Smooth muscle cell (in vitro differentiated cells): ENCODE results near the gene TMC7. TPM values are rescaled to one million over a fixed set of nuclear protein-coding genes. Genes with fewer than 3 reads are reported as not detected.

Experiments
- DNase-seq: peaks from one replicate; lab custom pipeline; 2025; ENCODE audit not compliant: unreplicated experiment; lab: John Stamatoyannopoulos, UW
- H2AFZ ChIP-seq: fragments of 200-600 bp; sonication (generic); 2 replicates; pipeline ENCODE4 v1.6.0; 2016; ENCODE audit warnings: antibody characterized with exemption, low read depth, mild to moderate bottlenecking
- H3F3A ChIP-seq: fragments of 200-600 bp; sonication (generic); 2 replicates; pipeline ENCODE4 v1.6.0; 2017; ENCODE audit warnings: antibody characterized with exemption, low read depth
- H3K27ac ChIP-seq: fragments of 200-600 bp; sonication (generic); 2 replicates; pipeline ENCODE4 v1.5.1; 2016; ENCODE audit warnings: low read depth, mild to moderate bottlenecking
- H3K27me3 ChIP-seq: fragments of 200-600 bp; sonication (generic); 2 replicates; pipeline ENCODE4 v1.6.1; 2016; ENCODE audit warnings: low read depth, mild to moderate bottlenecking
- H3K36me3 ChIP-seq: fragments of 200-600 bp; sonication (generic); 2 replicates; pipeline ENCODE4 v1.5.1; 2016; ENCODE audit warnings: low read depth
- H3K4me1 ChIP-seq: fragments of 200-600 bp; sonication (generic); 2 replicates; pipeline ENCODE4 v1.5.1; 2016; ENCODE audit warnings: low read depth
- H3K4me2 ChIP-seq: fragments of 200-600 bp; sonication (generic); 2 replicates; pipeline ENCODE4 v1.6.0; 2016; ENCODE audit warnings: mild to moderate bottlenecking
- H3K4me3 ChIP-seq: fragments of 200-600 bp; sonication (generic); 2 replicates; pipeline ENCODE4 v1.5.1; 2016; ENCODE audit warnings: mild to moderate bottlenecking
- H3K79me2 ChIP-seq: fragments of 200-600 bp; sonication (generic); 2 replicates; pipeline ENCODE4 v1.6.0; 2016; ENCODE audit warnings: low read depth, mild to moderate bottlenecking
- H3K9ac ChIP-seq: fragments of 200-600 bp; sonication (generic); 2 replicates; pipeline ENCODE4 v1.6.0; 2016; ENCODE audit warnings: low read depth
- H3K9me3 ChIP-seq: fragments of 200-600 bp; sonication (generic); replicated peaks from 2 replicates; pipeline ENCODE4 v1.5.1; 2016; ENCODE audit warnings: low read depth
- H4K20me1 ChIP-seq: fragments of 200-600 bp; sonication (generic); 2 replicates; pipeline ENCODE4 v1.6.0; 2016; ENCODE audit warnings: low read depth
- CTCF ChIP-seq: fragments of 200-600 bp; sonication (generic); IDR thresholded peaks from 2 replicates; pipeline ENCODE4 v1.5.1; 2017; ENCODE audit warnings: borderline replicate concordance, mild to moderate bottlenecking, antibody characterized with exemption; ENCODE audit not compliant: insufficient read depth, poor library complexity, severe bottlenecking
- WGBS: methylation state at CpG from one replicate; pipeline ENCODE4 v1.1.7; 2016; ENCODE audit warnings: low lambda C conversion rate; 5-methylcytosine and 5-hydroxymethylcytosine counted together
- polyA plus RNA-seq: library from polyadenylated mRNA; unstranded; fragments of >200 nt; fragmentation: Nextera tagmentation; extraction: Ambion mirVana; gene quantifications from 2 replicates; pipeline ENCODE4 v1.2.1, GENCODE V29; 2016
- total RNA-seq: library from RNA; depleted of rRNA; stranded (reverse); fragments of >200 nt; gene quantifications from 2 replicates; pipeline ENCODE4 v1.2.3, GENCODE V29; 2014

Gene TMC7
- 1.4 and 1.7 TPM in 2 replicates for total RNA-seq
- polyA plus RNA-seq: 0.54 and 1.0 TPM in 2 replicates

DNA sequence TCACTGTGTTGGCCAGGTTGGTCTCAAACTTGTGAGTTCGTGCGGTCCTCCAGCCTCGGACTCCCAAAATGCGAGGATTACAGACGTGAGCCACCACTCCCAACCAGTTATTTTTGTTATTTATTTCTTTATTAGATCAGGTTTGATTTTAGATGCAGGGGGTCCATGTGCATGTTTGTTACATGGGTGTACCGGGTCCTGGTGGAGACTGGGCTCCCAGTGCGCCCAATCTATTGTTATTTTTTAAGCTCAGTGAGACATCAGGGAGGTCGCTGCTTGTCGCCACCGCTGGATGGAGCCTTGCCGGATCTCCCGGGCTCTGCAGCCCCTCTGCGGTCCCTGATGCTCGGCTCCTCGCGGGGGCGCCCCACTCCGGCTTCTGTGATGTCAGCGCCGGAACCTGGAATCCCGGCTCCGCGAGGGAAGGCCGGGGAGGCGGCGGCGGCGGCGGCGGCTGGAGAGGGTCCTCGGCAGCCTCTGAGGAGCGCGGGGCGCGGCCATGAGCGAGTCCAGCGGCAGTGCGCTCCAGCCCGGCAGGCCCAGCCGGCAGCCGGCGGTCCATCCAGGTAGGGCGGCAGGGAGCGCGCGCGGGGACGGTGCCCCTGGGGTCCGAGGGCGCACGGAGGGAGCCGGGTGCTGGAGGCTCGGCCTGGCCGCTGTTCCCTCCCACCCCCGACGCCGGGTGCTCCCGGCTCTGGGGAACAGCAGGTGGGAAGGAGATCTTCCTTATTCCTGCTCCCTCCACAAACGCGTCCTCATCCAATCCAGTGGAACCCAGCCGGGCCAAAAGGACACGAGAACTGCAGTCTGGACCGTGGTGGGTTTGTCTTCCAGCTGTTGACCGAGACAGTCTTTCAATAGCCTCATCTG lies at the start of gene TMC7:
TSS of gene TMC7 (plus strand) at position 370 of the 870 bp plus-strand sequence. CDS start at position 500, 130 bp downstream.
- DNase-seq: peak; percentile 63
- Histone ChIP-seq H3K4me1 (no peaks in the 10 kb centered on the region), H3K79me2 (no peaks in the 10 kb centered on the region), H3K4me2 (peak within 1 kb of the TSS; percentile 93), H3K27me3 (peaks cover 6% of the 10 kb centered on the region), H3K9me3 (no peaks in the 10 kb centered on the region), H3K36me3 (no peaks in the 10 kb centered on the region), H3K4me3 (peak within 1 kb of the TSS; percentile 61), H3F3A (no peaks in the 10 kb centered on the region), H2AFZ (peak within 1 kb of the TSS; percentile 84), H3K27ac (no peak within 1 kb of the TSS), H4K20me1 (no peaks in the 10 kb centered on the region), H3K9ac (peak within 1 kb of the TSS; percentile 73)
- TF ChIP-seq CTCF: peak; percentile 59
- WGBS: 10% methylated on average over 53 of the region's 64 CpGs

DNA sequence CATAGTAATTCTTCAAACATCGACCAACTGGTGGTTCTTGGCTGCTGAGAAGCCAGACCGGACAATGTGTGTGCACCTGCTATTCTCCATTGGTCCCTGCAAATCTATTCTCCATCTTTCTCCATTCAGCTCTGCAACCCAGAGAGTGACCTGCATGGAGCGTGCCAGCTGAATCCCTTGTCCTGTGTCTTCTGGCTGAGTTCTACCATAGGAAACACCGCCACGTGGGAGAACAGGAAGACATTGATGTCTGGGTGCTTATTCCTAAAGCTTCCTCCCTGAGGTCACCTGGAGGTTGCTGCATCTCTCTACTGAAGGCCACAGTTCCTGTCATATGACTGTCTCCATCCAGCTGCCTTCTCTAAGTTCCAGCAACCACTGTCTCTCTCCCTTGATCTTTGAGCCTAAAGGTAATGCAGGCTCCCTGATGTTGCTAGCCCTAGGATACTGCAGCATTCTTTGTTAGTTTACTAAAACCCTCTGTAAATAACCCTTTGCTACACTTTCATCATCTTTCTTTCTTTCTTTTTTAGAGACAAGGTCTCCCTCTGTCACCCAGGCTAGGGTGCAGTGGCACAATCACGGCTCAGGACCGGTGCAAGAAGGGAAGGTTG lies 46.9 kb upstream of the TMC7 start:
- Histone ChIP-seq H3K27me3 (no peaks in the 10 kb centered on the region), H3K4me2 (no peak overlapping the region), H3K4me3 (no peak overlapping the region), H3K9me3 (no peaks in the 10 kb centered on the region), H3F3A (no peaks in the 10 kb centered on the region), H3K9ac (no peak overlapping the region), H3K4me1 (peaks cover 10% of the 10 kb centered on the region), H3K79me2 (no peaks in the 10 kb centered on the region), H2AFZ (no peak overlapping the region), H3K36me3 (no peaks in the 10 kb centered on the region), H3K27ac (no peak overlapping the region), H4K20me1 (no peaks in the 10 kb centered on the region)
- DNase-seq: no peak
- no peak for TF ChIP-seq CTCF
- 88% methylated on average over 7 of the region's 7 CpGs for whole genome bisulfite sequencing

- Histone ChIP-seq H2AFZ (no peak overlapping the region), H3F3A (no peaks in the 10 kb centered on the region), H3K27me3 (no peaks in the 10 kb centered on the region), H4K20me1 (no peaks in the 10 kb centered on the region), H3K36me3 (no peaks in the 10 kb centered on the region), H3K4me2 (no peak overlapping the region), H3K4me1 (peaks cover 6% of the 10 kb centered on the region), H3K27ac (no peak overlapping the region), H3K9me3 (no peaks in the 10 kb centered on the region), H3K9ac (no peak overlapping the region), H3K4me3 (no peak overlapping the region), H3K79me2 (no peaks in the 10 kb centered on the region)
- no peak for DNase-seq
- no peak for TF ChIP-seq CTCF
Observed at GRCh38 chr16:18937390-18937789, 46.3 kb upstream of the TMC7 start.
